NCI-H1436 (cell line): Measurements from ENCODE around the gene ZNF609.

ENCODE experiments used
- DNase-seq: peaks from one replicate; lab custom pipeline; 2025; lab: John Stamatoyannopoulos, UW

ZNF609 gene

DNA sequence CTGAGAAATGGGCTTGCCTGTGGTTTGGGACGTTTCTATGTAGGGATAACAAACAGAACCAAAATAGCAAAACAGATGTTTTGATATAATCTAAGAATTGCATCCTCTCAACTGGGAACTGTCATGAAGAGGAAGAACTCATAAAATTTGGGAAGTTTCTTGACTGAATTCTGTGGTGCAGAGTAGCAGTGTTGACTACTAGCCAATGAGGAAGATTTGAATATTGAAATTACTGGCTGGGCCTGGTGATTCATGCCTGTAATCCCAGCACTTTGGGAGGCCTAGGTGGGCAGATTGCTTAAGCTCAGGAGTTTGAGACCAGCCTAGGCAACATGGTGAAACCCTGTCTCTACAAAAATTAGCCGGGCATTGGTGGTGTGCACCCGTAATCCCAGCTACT, 42.2 kb downstream of the ZNF609 start:
- DNase-seq = no peak

DNA sequence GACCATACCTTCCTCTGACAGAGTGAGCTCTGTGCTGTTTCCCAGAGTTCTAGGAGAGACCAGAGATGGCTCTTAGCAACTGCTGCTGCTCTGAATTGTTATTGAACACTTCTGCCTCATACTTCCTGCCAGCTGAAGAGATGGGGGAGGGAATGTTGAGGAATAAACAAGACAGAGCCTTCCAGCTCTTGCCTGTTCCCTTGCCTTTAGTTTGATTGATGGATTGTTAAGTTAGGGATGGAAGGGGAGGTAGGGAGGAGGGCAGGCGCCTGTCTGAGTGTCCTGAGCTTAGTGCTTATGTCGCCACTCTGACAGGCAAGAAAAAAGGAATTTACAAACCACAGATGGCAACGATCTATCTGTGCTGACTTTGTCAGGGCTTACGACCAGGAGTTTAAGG, 42.8 kb downstream of the ZNF609 start:
- DNase-seq = no peak

DNA sequence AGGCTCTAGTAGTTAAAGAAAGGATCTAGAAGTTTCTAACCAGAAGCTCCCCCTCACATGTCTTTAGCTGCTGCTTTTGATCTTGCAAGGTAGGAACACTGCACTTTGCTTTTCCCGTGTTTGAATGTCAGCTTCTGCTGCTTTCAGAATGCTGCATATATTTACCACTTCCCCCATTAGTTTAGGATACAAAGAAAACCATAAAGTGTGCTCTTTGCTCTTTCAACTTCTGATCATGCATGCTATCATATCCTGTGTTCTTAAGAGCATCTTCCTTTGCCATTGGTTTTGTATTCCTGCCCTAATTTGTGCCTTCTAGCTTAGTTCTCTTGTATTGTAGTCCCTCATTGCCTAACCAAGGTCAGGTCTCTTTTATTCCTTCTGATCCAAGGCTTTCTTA, 43.3 kb downstream of the ZNF609 start:
- no peak for DNase-seq

DNA sequence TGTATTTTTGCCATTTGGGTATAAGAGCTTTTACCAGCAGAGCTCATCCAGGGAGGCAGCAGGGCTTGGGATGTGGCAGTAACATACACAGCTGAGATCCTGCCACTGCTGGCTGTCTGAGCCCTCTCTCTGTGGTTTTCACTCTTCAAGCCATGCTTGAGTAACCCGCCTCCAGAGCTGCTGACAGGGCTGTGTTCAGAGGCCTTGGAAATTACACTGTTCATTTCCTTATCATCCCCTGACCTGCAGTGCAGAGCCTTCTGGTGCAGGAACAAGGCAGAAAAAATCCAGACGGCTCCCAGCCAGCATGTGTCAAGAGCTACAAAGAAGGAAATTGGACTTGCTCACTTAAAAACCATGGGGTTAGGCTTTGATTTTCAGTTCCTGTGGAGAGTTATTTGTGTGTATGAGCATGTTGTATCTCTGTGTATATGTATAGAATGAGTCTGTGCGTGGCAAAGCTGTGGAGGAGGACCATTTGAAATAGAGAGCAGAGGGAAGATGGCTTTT, 47.0 kb downstream of the ZNF609 start:
- no peak for DNase-seq

DNA sequence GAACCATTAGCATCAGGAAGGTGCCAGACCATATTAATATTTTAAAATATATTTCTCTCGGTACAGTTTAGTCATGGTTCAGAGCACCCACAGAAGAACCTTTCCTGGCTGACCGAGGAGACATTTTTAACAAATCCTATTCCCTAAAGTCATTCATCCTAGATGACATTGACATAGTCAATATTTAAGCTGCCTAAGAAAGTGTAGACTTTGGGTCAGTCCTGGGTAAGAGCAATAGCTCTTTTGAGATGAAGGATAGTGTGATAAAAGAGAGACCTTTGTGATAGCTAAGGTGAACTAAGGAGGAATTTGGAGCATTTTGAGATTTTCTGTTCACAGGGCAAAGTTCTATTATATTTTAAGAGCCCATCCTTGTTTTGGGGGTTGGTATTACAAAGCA, 47.5 kb downstream of the ZNF609 start:
- DNase-seq = no peak

DNA sequence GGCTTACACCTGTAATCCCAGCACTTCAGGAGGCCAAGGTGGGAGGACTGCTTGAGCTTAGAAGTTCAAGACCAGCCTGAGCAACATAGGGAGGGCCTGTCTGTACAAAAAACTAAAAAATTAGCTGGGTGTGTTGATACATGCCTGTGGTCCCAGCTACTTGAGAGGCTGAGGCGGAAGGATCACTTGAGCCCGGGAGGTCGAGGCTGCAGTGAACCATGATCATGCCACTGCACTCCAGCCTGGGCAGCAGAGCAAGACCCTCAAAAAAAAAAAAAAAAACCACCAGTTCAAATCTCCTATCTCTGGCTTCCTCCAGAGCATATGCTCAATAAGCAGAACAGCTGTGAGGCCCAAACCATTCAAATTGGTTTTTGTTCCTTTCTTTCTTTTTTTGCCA, 53.4 kb downstream of the ZNF609 start:
- DNase-seq = no peak

DNA sequence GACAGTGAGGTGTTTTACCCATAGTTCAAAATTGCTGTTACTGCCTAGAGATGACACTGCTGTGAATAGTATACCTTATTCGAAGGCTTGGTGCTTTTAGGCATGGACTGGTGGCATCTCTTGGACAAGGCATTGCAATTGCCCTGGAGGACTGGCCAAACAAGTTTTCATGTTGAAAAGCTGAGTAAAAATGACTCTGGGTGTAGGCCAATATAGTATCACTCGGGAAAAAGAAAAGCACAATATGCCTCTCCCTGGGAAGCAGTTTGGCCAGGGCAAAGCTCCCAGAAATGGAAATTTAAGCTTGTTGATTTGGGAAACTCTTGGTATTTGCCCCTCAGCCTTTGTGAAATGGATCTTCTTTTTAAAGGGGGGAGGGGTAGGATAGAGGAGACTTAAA, 54.8 kb downstream of the ZNF609 start:
- no peak for DNase-seq

DNA sequence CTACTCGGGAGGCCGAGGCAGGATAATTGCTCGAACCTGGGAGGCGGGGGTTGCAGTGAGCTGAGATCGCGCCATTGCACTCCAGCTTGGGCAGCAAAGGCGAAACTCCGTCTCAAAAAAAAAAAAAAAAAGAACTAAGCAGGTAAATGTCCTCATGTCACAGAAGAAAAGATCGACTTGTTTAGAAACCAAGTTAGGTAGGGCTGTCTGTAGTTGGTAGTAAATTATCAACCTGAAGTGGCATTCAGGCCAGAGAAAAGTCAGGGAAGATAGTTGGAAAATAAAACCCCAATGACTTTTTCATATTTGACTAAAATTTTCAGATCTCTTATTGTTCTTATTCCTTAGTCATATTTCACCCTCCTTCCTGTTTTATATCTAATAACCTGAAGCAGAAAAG, 55.4 kb downstream of the ZNF609 start:
- DNase-seq = no peak

DNA sequence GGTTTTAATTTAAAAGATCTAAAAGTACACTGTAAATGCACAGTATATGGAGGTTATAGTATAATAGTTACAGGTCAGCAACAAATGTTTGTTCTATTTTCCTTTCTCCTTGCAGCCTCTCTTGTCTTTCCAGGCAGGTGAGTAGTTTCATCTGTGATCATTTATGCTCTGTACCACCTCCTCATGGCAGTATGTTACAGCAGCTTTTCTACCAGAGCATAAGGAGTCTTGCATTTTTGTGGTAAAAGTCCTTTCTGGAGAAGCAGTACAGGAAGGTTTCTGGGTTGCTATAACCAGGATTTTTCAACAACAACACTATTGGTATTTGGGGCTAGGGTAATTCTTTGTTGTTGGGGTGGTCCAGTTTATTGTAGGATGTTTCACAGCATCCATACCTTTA, 59.5 kb downstream of the ZNF609 start:
- DNase-seq = no peak

DNA sequence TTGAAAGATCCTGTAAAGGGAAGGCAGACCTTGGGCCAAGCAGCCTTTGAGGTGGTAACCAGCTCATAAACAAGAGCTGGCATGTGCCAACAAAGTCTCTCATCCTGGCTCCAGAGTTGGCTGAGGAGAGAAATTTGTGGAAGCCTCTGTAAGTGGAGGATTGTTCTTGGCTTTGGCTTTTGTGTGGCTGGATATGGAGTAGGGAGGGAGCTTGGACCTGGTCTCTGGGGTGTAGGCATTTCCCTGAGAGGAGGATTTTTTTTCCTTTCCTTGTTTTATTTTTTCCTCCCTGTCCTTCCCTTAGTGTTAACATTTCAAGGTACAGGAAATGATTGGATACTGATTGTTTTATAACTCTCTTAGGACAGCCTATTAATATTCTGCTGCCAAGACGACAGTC, 60.8 kb downstream of the ZNF609 start:
- DNase-seq = no peak

DNA sequence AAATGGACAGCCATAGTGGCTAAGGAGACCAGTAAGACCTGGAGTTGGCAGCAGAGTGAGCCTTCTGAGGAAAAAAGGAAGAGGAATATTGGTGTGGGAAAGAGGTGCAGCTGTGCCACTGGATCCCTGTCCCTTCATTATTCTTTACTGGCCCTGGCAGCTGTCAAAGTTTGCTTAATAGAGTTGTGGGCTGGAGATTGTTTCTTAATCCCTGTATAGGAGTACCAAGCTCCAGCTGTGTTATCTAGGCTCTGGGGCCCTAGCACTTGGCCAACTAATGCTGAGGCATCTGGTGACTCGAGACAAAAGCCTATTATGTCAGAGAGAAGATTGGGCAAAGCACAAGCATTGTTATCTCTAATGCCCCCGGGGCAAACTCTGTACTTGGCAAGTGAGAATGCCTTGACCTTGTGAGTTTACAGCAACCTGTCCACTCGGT, 61.4 kb downstream of the ZNF609 start:
- no peak for DNase-seq

DNA sequence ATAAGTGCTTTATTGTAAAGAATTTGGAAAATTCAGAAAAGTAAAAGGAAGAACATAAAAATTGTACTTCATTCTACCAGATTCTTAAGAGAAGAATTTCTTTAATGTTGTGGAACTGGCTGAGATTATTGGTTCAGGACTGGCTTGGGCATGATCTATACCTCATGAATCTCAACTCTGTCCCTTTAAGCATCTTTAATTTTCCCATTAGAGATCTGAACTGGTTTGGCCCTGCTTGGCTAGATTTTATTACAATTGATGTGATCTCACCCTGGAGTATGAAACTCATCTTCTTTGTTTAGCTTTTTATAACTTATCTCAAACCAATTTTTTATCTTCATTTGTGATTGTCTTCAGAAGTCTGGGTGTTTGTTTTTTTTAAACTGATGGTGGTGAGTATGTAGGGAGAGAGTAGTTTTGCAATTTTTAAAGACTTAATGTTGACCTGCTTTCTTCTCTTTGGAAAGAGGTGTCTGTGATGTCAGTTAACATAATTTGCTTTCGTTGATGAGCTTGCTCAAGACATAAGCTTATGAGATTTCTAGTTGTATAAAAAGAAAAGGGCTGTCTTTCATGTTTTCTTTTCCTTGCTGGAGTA, 61.9 kb downstream of the ZNF609 start:
- DNase-seq = no peak

DNA sequence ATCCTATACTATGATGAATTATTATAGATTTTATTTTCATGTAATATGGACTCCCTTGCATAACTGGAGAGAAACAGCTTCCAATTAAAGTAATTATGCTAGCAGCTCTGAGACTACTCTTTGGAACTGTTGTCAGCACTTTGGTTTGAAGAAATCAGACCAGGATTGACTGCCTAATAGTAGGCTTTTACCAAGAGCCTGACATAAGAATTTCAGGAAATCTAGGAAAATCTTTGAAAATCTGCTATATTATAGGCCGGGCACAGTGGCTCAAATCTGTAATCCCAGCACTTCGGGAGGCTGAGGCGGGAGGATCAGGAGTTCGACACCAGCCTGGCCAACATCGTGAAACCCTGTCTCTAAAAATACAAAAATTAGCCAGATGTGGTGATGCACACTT, 62.9 kb downstream of the ZNF609 start:
- DNase-seq = no peak

DNA sequence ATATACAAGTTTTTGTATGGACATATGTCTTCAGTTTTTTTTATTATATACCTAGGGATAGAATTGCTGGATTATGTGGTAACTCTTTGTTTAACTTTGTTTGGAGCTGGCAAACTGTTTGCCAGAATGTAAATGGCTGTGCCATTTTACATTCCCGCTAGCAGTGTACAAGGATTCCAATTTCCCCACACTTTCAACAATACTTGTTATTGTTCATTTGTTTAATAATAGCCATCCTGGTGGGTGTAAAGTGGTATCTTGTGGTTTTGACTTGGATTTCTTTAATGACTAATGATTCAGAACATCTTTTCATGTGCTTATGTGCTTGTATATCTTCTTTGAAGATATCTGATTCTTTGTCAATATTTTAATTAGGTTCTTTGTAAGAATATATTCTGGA, 64.4 kb downstream of the ZNF609 start:
- no peak for DNase-seq

DNA sequence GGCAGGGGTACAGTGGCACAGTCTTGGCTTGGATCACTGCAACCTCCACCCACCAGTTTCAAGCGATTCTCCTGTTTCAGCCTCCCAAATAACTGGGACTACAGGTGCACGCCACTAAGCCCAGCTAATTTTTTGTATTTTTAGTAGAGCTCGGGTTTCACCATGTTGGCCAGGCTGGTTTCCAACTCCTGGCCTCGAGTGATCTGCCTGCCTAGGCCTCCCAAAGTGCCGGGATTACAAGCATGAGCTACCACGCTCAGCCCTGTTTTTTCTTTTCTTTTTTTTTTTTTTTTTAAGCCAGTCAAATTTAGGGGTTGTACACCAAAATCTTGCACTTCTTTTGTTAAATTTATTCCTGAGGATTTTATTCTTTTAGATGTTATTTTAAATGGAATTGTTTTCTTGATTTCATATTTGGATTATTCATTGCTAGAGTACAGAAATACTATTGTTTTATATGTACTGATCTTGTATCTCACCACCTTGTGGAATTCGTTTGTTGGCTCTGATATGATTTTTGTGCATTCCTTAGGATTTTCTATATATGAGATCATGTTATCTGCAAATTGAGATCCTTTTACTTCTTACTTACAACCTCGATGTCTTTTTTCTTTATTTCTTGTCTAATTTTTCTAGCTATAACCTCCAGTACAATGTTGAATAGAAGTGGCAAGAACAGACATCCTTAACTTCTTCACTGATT, 65.6 kb downstream of the ZNF609 start:
- DNase-seq = no peak

DNA sequence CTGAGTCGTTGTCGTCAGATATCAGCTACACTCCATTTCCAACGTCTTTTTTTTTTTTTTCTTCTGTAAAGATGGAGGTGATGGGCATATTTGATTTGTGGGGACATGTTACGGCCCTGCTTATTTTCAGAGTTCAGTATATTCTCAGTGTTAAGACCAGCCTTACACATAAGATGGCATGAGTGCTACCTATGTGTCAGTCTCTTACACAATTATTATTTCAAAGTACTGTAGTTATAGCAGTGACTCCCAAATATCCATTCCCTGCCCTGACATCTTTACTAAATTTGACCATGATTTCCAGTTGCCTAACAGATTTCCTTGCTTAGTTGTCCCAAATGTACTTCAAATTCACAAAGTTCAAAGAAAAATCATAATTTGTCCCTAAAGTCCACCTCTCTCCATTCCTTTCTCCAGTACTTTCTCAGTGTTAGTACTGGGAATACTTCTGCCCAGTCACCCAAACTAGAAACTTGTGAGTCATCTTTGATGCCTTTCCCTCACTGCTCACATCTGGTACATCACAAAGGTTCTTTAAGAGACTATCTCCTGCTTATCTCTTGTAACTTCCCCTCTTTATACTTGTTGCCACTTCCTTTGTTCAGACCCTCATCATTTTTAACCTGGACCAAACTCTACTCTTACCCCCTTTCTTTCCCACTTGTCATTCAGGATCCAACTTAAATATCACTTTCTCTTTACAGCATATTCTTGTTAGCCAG, 67.0 kb downstream of the ZNF609 start:
- DNase-seq = no peak

DNA sequence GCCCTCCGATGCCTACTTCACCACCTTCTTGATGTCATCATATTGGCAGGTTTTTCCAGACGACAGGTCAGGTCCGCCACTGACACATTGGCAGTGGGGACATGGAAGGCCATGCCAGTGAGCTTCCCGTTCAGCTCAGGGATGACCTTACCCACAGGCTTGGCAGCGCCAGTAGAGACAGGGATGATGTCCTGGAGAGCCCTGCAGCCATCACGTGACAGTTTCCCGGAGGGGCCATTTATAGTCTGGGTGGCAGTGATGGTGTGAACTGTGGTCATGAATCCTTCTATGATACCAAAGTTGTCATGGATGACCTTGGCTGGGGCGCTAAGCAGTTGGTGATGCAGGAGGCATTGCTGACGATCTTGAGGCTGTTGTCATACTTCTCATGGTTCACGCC, 68.5 kb downstream of the ZNF609 start:
- DNase-seq = no peak

DNA sequence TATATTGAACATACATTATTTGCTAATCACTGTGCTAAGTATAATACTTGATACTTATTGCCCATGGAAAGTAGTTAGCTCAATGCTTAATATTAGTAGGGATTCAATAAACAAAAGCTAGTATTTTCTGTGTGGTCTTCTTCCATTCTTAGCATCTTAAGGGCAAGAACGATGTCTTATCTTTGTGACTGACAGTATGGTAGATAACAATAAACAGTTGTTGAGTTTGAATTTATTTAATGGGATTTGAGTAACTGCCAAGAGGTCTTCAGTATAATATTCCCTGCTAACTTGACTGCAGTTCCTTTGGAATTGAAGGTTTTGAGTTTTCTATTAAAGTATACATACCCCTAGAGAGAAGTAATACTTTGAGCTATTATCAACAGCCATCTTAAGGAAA, 70.1 kb downstream of the ZNF609 start:
- DNase-seq = no peak

DNA sequence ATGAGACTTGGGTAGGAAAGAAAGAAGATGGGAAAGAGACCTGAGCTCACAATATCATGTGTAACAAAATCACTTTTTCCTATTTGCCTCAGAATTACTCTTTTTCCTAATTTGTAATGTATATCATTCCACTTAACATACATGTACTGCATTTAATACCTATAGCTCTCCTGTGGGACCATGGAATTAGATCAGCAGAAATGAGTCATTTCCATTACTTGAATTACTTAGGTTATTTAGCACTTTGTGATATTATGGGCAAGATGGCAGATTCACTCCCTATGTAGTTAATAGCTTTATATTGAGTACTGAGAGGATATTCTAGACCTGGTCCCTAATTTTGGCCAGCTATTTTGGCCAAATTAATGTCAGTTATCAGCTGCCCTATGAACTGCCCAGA, 70.5 kb downstream of the ZNF609 start:
- DNase-seq = no peak

DNA sequence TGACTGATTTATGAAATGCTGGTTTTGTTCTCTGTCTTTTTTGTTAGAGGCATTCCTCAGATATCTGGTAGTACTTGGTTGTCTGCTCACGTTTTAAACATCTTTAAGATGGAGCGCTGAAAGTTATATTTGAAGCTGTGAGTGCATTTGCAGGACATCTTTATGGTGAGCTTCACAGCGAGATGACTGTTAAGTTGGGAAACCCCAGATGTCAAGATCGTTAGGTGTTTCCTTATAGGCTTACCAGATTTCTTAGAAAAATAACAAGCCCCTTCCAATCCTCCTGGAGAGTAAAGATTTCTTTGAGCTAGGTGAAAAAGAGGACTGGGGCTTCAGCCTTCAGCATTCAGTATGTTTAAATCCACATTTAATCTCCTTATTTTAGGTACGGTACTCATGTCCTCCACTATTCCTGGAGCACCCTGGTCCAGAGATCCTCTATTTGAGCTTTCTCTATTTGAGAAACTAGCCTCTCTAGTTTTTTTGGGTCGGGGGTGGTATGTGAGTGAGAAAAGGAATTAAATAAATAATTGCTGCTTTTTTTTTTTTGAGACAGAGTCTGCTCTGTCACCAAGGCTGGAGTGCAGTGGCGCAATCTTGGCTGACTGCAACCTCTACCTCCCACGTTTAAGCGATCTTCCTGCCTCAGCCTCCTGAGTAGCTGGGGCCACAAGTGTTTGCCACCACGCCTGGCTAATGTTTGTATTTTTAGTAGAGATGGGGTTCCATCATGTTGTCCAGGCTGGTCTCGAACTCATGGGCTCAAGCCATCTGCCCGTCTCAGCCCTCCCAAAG, 72.3 kb downstream of the ZNF609 start:
- no peak for DNase-seq

DNA sequence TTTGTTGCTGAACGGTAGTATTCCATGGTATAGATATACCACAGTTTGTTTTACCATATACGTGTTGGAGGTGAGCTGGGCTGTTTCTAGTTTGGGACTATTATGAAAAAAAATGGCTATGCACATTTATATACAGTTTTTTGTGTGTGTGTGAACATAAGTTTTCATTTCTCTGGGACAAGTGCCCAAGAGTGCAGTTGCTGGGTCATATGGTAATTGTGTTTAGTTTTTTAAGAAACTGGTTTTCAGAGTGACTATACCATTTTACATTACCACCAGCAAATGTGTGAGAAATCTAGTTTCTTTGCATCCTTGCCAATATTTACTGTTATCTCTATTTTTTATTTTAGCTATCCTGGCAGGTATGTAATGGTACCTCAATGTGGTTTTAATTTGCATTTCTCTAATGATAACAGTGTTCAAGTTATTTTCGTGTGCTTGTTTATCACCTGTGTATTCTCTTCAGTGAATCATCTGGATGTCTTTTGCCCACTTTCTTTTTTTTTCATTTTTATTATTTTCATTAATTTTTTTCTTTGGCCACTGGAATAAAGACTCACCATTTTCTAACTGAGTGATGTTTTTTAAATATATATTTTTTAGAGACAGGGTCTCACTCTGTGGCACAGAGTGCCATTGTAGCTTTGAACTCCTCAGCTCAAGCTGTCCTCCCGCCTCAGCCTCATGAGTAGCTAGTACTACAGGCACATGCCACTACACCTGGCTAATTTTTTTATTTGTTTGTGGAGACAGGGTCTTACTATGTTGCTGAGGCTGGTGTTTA, 75.3 kb downstream of the ZNF609 start:
- no peak for DNase-seq
